ENCODE measurements around the gene IGFBP2. TPM values are rescaled to one million over a fixed set of nuclear protein-coding genes. Genes with fewer than 3 reads are reported as not detected.

IGFBP2 gene
- total RNA-seq, 1 experiment from 2014 or later: 363 TPM

- peaks cover 36 to 71% (median 58%) of the 10 kb centered on the region in 3 experiments for H3K36me3 Mint-ChIP-seq (ENCODE audit: insufficient read depth in 1 of 3, low read depth in 3 of 3)
- WGBS (ENCODE audit: extremely low coverage, insufficient read length, low lambda C conversion rate): no CpG with 5 or more reads among the region's 3 CpGs
- Histone ChIP-seq H2BK20ac (ENCODE audit: low read depth, low read length, poor library complexity, severe bottlenecking) (no peak overlapping the region), H3K79me2 (ENCODE audit: insufficient read depth, low read length) (peaks cover 27% of the 10 kb centered on the region; the same call in 1 of the 2 replicates), H2BK15ac (ENCODE audit: low read depth, low read length) (no peak overlapping the region), H3T11ph (ENCODE audit: low read length) (no peak overlapping the region), H3K27me3 (ENCODE audit: insufficient read depth, low read length) (no peaks in the 10 kb centered on the region), H2BK120ac (ENCODE audit: low read depth, low read length, poor library complexity, severe bottlenecking) (no peak overlapping the region), H3K18ac (ENCODE audit: insufficient read length, low read depth, low read length) (no peak overlapping the region), H2AFZ (ENCODE audit: low read length) (no peak overlapping the region), H4K91ac (ENCODE audit: insufficient read length, low read depth, low read length) (no peak overlapping the region), H2BK5ac (ENCODE audit: insufficient read length, low read length) (no peak overlapping the region), H3K79me1 (ENCODE audit: insufficient read depth, low read depth, low read length, poor library complexity, severe bottlenecking) (peaks cover 2% of the 10 kb centered on the region), H4K20me1 (ENCODE audit: control insufficient read depth, insufficient read depth, insufficient read length) (no peaks in the 10 kb centered on the region), H3K4me1 (ENCODE audit: insufficient read depth, low read length) (peaks cover 14% of the 10 kb centered on the region), H3K4me2 (ENCODE audit: insufficient read depth, insufficient read length, low read length) (no peak overlapping the region), H3K14ac (ENCODE audit: insufficient read depth, low read length) (no peak overlapping the region), H3K4ac (ENCODE audit: low read depth, low read length) (no peak overlapping the region), H4K8ac (replicated peaks; ENCODE audit: insufficient read length, low read depth, low read length) (no peak overlapping the region), H3K27ac (ENCODE audit: insufficient read length, low read depth, low read length) (no peak overlapping the region), H2AK5ac (ENCODE audit: insufficient read length, low read length) (no peak overlapping the region), H4K5ac (ENCODE audit: insufficient read length, low read depth, low read length) (no peak overlapping the region), H3K23ac (ENCODE audit: insufficient read length, low read depth, low read length) (no peak overlapping the region), H3K9ac (ENCODE audit: extremely low read depth, insufficient read length, low read length) (no peak overlapping the region), H3K56ac (ENCODE audit: insufficient read length, low read depth, low read length) (no peak overlapping the region), H2BK12ac (ENCODE audit: insufficient read length, low read depth, low read length) (no peak overlapping the region), H3K23me2 (ENCODE audit: insufficient read length, low read depth, low read length, poor library complexity, severe bottlenecking) (no peaks in the 10 kb centered on the region), H3K9me3 (ENCODE audit: control insufficient read depth, low read depth, low read length) (no peaks in the 10 kb centered on the region)
- no peak overlapping the region for H3K4me3 Mint-ChIP-seq
- no peaks in the 10 kb centered on the region for H3K27me3 Mint-ChIP-seq (ENCODE audit: low read depth)
- peaks cover 0 to 5% of the 10 kb centered on the region in 2 experiments; a peak in 2 of 5 replicates for H3K9me3 Mint-ChIP-seq
- TF ChIP-seq, protein P1, sequence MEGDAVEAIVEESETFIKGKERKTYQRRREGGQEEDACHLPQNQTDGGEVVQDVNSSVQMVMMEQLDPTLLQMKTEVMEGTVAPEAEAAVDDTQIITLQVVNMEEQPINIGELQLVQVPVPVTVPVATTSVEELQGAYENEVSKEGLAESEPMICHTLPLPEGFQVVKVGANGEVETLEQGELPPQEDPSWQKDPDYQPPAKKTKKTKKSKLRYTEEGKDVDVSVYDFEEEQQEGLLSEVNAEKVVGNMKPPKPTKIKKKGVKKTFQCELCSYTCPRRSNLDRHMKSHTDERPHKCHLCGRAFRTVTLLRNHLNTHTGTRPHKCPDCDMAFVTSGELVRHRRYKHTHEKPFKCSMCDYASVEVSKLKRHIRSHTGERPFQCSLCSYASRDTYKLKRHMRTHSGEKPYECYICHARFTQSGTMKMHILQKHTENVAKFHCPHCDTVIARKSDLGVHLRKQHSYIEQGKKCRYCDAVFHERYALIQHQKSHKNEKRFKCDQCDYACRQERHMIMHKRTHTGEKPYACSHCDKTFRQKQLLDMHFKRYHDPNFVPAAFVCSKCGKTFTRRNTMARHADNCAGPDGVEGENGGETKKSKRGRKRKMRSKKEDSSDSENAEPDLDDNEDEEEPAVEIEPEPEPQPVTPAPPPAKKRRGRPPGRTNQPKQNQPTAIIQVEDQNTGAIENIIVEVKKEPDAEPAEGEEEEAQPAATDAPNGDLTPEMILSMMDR (conservative IDR thresholded peaks at IDR 0.05): no peak
- DNase-seq: no peak
- H3K4me1 Mint-ChIP-seq: peaks cover 65 to 76% of the 10 kb centered on the region in 2 experiments
- H3K27ac Mint-ChIP-seq: no peak overlapping the region; a peak in 2 of 7 replicates
Measured at GRCh38 chr2:216648105-216648504, 14.9 kb downstream of the IGFBP2 start.
